Measurements from ENCODE around the gene TPSAB1.

DNA sequence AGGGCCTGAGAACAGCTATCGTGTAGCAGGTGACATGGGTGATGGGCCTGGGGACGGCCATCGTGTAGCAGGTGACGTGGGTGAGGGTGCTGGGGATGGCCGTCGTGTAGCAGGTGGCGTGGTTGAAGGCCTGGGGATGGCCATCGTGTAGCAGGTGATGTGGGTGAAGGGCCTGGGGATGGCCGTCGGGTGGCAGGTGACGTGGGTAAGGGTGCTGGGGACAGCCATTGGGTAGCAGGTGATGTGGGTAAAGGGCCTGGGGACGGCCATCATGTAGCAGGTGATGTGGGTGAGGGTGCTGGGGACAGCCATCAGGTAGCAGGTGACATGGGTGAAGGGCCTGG lies 30.8 kb downstream of the TPSAB1 start:
- TF ChIP-seq CTCF (IDR thresholded peaks at IDR 0.05; ENCODE audit: low read depth, low read length) (no peak), POLR2A (IDR thresholded peaks at IDR 0.05; ENCODE audit: extremely low read depth, insufficient read length) (no peak), MYC (IDR thresholded peaks at IDR 0.05; ENCODE audit: low read depth, low read length) (no peak)
- TF ChIP-seq, protein P1, sequence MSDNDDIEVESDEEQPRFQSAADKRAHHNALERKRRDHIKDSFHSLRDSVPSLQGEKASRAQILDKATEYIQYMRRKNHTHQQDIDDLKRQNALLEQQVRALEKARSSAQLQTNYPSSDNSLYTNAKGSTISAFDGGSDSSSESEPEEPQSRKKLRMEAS (IDR thresholded peaks at IDR 0.05; ENCODE audit: low read depth, low read length), result no peak
